Neuron (in vitro differentiated cells): ENCODE results near the gene NFYC.

Experiments
- H2AFZ ChIP-seq: one replicate; pipeline ENCODE4 v1.6.1; 2013; ENCODE audit warnings: low read depth, mild to moderate bottlenecking, inconsistent platforms, low read length, moderate library complexity
- H3K27me3 ChIP-seq: one replicate; pipeline ENCODE4 v1.6.1; 2013; ENCODE audit warnings: low read length; ENCODE audit not compliant: insufficient read depth
- H3K36me3 ChIP-seq: one replicate; pipeline ENCODE4 v1.6.1; 2013; ENCODE audit warnings: low read length; ENCODE audit not compliant: insufficient read depth
- H3K4me1 ChIP-seq: one replicate; pipeline ENCODE4 v1.6.1; 2013; ENCODE audit warnings: low read length; ENCODE audit not compliant: insufficient read depth
- H3K4me3 ChIP-seq: 2 replicates; pipeline ENCODE4 v1.5.1; 2013; ENCODE audit warnings: mild to moderate bottlenecking, low read length, moderate library complexity
- H3K9me3 ChIP-seq: one replicate; pipeline ENCODE4 v1.6.1; 2013; ENCODE audit warnings: low read length

The NFYC gene

DNA sequence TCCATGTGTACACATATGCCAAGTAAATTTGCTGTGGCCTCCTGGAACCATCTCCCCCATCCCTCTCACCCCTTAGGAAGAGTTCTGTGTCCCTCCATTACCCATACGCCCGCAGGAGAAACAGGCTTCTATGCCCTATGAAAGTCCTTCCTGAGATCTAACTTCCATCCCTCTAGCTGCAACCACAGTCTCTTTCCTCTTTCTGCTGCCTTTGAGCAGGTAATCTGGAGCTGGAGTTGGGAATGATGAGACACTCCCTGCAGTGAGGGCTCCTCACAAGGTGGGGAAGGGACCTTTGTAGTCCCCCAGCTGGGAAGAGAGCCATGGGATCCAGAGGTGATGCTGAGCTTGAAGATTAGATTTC is 90.1 kb downstream of the NFYC start:
- Histone ChIP-seq H3K9me3 (peaks cover under 1% of the 10 kb centered on the region), H3K4me3 (no peak overlapping the region), H2AFZ (no peak overlapping the region), H3K36me3 (peaks cover 3% of the 10 kb centered on the region), H3K27me3 (peaks cover 28% of the 10 kb centered on the region), H3K4me1 (peaks cover 23% of the 10 kb centered on the region)

DNA sequence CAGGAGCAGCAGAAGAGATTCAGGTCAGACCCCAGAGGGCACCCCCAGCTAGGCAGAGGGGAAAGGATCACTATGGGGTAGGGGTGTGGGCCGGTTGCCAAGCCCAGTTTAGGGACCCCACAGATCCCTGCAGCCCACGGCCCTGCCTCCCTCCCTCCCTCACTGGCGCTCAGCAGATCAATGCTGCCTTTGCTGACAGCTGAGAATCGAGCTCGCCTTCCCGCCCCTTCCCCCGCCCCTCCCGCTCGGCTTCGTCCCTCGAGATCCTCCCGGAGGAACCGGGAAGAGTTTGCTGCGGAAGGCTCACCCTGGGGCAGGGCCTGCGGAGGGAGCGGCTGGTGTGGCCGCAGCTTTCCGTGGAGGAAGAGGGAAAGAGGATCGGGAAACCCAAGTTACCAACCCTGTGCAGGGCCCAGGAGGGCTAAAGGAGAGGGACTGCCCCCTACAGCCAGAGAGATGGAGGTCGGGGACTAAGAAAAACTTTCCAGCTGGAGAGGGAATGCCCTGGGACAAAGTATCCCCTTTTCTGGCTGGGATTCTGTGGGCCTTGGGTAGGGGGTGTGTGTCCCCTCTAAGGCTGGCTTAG is 91.0 kb downstream of the NFYC start:
- Histone ChIP-seq H3K36me3 (peaks cover 3% of the 10 kb centered on the region), H3K4me1 (peaks cover 23% of the 10 kb centered on the region), H3K4me3 (peak overlapping the region; percentile 47), H2AFZ (no peak overlapping the region), H3K9me3 (no peaks in the 10 kb centered on the region), H3K27me3 (peaks cover 28% of the 10 kb centered on the region)

DNA sequence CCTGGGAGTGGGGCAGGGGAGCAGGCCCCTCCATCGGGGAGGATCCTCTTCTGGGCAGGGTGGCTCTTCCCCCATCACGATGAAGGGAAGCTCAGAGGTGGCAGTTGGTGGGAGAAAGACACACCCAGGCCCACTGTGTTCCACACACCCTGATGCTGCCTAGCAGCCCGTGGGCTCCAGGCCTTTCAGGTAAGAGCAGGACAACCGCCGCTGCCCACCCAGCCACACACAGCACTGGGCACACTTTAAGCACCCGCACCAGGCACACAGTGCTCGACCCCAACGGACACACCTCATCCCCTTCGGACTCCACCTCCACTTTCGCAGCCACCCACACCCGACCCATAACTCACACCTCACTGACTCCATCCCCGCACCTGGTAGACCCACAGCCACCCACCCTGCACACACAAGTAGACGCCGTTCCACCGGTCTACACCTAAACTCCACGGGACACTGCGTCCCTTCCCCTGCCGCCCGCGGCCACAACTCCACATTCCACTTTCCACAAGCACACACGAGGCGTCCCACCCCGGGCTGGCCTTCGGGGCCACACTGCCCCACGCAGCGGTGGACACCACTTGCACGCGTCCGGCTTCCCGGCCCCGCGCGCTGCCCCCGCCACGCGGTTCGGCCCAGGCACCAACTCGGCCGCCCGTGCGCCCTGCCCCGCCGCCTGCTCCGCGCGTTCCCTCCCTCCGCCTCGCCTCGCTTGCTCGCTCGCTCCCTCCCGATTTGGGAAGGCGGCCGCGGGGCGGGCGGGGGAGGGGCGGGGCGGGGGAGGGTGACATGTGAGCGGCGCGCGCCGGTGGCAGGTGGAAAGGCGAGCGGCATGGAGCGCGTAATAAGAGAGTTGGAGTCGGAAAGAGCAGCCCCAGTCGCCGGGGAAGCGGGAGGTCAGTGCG is 91.7 kb downstream of the NFYC start, which contains the start of gene KCNQ4:
TSS of gene KCNQ4 (plus strand) at position 787 of the 905 bp plus-strand sequence. CDS start 307 bp downstream, outside the sequence.
- no peaks in the 10 kb centered on the region for H3K9me3 ChIP-seq
- no peak within 1 kb of the TSS for H2AFZ ChIP-seq
- peaks cover 3% of the 10 kb centered on the region for H3K36me3 ChIP-seq
- H3K27me3 ChIP-seq: peaks cover 31% of the 10 kb centered on the region
- H3K4me3 ChIP-seq: peak within 1 kb of the TSS; percentile 47
- peaks cover 23% of the 10 kb centered on the region for H3K4me1 ChIP-seq

DNA sequence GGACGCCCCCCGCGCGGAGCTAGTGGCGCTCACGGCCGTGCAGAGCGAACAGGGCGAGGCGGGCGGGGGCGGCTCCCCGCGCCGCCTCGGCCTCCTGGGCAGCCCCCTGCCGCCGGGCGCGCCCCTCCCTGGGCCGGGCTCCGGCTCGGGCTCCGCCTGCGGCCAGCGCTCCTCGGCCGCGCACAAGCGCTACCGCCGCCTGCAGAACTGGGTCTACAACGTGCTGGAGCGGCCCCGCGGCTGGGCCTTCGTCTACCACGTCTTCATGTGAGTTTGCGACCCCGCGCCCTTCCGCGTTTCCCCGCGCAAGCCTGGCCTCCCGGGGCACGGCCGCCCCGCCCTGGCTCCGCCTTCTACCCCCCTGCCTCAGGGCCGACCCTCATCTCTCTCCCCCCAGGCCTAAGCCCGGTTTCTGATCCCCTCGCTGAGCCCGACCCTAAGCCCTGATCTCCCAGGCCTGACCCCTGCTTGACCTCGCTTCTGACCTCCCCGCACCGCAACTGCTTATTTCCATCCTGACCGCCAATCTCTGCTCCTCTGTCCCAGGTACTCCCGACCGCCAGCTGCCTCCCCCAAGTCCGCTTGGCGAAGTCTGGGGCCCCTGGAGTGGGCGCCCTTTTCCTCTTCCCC is 92.8 kb downstream of the NFYC start:
- Histone ChIP-seq H2AFZ (no peak overlapping the region), H3K9me3 (no peaks in the 10 kb centered on the region), H3K4me3 (peak overlapping the region; percentile 6), H3K36me3 (no peaks in the 10 kb centered on the region), H3K4me1 (peaks cover 23% of the 10 kb centered on the region), H3K27me3 (peaks cover 32% of the 10 kb centered on the region)

DNA sequence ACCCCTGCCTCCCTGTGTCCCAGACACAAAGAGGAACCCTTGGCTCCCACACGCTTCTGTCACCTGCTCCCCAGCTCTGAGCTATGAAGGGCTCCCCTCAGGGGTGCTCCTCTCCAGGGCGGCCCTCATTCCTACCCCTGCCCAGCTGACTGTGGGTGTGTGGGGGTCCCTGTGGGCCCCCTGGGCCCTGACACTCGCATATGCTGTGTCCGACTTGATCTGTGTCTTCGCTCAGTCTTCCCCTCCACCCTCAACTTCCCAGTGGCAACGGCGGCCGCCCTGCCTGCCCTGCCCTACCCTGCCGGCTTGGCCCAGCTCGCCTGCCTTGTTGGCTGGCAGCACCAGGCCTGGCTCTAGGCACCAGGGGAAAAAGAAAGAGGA is 93.3 kb downstream of the NFYC start:
- Histone ChIP-seq H2AFZ (no peak overlapping the region), H3K4me1 (peaks cover 23% of the 10 kb centered on the region), H3K27me3 (peaks cover 32% of the 10 kb centered on the region), H3K36me3 (no peaks in the 10 kb centered on the region), H3K4me3 (no peak overlapping the region), H3K9me3 (no peaks in the 10 kb centered on the region)

DNA sequence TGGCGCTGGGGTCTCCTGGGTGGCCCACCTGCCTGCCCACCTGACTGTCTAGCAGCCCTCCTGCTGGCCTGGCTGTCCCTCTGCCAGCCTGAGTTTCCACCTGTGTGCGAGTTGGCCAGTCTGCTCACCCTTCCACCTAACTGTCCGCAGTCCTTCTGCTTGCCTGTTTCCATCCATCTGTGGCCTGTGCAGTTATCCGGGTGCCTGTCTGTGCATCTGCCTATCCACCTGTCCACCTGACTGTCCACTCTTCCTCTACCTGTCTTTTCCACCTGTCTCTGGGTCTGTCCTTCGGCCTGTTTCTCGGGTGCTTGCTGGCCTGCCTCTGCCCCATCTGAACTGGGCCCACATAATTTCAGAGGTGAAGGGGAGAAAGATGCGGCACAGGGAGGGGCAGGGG is 93.9 kb downstream of the NFYC start:
- Histone ChIP-seq H3K4me3 (no peak overlapping the region), H3K27me3 (peaks cover 32% of the 10 kb centered on the region), H3K9me3 (no peaks in the 10 kb centered on the region), H3K4me1 (peaks cover 23% of the 10 kb centered on the region), H2AFZ (no peak overlapping the region), H3K36me3 (no peaks in the 10 kb centered on the region)

DNA sequence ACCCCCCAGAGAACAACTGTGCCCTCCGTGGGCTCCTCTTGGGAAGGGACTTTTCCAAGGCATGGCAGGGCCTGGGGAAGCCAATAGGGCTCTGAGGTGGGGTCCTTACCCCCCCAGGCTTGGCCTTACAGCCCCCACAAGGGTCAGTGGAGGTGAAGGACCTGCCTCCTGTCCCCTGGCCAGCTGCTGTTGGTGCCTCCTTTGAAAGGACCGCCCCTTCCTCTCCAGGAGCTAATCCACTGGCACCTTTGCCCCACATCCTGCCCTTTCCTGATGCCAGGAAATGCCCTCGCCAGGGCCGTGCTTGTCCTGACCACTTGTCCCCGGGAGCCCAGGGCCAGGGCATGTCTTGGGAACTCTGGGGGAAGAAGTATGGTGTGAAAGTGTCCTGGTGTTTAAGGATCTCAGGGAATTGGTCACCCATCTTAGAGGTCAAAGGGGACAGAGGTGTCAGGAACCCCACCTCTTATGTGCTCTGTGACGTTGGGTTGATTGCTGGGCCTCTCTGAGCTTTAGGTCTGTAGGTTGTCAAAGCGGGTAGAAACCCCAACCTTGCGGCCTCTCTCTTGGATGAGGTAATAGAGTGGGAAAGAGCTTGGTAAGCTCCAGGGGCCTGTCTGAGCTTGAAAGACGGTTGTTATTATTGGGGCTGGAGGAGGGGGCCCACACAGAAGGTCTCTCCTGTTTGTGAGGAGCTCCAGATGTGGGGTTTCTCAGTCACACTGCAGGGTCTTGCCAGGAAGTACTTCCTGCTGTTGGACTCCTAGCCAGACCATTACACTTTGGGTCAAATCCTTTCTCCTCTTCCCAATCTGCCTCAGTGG is 94.9 kb downstream of the NFYC start:
- Histone ChIP-seq H2AFZ (no peak overlapping the region), H3K4me3 (no peak overlapping the region), H3K27me3 (peaks cover 34% of the 10 kb centered on the region), H3K4me1 (peaks cover 23% of the 10 kb centered on the region), H3K36me3 (no peaks in the 10 kb centered on the region), H3K9me3 (no peaks in the 10 kb centered on the region)

DNA sequence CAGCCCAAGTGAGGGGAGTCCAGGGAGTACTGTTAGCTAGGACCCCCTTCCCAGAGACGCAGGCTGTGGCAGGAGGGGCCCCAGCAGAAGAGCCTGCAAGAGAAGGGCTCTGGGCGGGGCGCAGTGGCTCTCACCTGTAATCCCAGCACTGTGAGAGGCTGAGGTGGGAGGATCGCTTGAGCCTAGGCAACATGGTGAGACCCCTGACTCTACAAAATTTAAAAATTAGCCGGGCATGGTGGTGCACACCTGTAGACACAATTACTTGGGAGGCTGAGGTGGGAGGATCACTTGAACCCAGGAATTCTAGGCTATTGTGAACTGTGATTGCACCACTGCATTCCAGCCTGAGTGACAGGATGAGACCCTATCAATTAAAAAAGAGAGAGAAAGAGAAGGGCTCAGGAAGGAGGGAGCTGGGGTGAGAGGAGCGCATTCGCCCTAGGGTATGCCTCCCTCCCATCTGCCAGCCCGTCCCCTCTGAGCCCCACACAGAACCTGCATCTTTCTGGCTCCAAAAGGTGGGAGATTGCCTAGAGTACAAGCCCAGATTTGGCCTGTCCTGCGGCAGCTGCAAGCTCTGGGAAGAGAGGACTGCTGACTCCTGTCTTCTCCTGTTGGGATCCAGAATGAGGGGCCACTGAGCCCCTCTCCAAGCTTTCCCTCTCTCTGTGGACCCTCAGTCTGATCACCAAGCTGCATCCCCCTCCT is 95.6 kb downstream of the NFYC start:
- peaks cover 35% of the 10 kb centered on the region for H3K27me3 ChIP-seq
- H3K9me3 ChIP-seq: no peaks in the 10 kb centered on the region
- H3K4me1 ChIP-seq: peaks cover 20% of the 10 kb centered on the region
- no peak overlapping the region for H3K4me3 ChIP-seq
- no peaks in the 10 kb centered on the region for H3K36me3 ChIP-seq
- no peak overlapping the region for H2AFZ ChIP-seq

DNA sequence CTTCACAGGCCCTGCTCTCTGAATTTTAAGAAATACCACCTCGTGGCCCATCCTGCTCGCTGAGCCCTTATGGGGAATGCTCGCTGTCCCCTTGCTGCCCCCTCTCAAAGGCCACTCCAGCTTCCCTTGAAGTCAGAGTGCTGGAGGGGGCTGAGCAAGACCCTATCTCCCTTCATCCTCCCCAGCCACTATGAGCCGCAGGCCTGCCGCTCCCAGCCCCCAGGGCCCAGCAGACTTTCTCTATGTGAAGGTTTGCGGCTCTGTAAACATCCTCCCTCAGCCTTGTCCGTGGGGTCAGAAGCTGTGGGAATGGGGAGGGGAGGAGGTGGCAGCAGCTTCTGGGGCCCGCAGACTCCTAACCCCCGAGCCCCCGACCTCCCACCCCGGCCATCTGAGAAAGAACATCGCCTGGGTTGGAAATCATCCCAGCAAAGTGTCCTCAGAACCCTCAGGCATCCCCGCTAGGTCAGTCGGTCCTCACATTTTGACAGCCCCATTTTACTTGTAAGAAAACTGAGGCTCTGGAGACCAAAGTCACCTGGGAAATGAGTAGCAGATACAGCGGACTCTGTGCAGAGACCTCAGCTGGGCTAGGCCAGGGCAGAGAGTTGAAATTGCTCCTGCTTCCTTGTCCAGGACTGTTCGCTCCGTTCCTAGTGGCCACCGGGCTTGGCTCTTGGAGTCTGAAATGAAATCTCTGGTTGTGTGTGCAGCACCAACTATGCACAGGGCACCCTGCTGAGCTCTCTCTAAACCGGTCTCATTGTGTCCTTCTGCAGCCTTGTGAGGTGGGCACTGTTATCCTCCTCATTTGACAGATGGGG is 96.4 kb downstream of the NFYC start:
- Histone ChIP-seq H3K36me3 (no peaks in the 10 kb centered on the region), H3K4me1 (peaks cover 13% of the 10 kb centered on the region), H3K4me3 (no peak overlapping the region), H2AFZ (no peak overlapping the region), H3K9me3 (no peaks in the 10 kb centered on the region), H3K27me3 (peaks cover 31% of the 10 kb centered on the region)

DNA sequence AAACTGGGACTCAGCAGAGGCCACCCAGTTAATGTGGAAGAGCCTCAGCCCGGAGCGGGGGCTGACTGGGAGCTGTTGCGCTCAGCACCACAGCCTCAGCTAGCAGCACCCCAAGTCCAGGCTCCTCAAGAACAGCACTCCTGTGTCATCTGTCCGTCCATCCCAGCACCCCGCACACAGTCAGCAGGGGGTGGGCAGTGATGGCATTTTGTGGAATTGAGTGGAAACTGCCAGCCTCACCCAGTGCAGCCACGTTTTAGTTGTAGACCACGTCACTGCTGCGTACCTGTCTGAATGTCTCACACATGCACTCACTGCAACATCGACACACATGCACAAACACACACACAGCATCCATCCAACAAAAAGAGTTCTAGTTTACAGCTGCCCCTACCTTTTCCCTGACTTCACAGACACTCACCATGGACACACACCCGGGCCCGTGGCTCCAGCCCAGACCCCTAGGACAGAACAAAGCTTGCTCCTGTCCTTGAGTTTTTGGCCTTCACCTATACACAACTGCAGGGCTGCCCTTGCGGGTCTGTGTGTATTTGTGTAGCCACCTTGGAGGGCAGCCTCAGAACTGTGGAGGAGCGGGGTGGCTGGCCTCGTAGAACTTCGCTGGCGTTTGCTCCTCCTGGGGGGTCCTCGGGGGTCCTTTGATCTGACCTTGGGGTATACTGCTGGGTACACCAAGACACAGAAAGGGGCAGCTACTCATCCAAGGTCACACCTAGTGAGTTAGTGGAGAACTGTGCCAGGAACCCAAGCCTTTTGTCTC is 97.2 kb downstream of the NFYC start:
- Histone ChIP-seq H3K27me3 (peaks cover 29% of the 10 kb centered on the region), H3K4me1 (peaks cover 8% of the 10 kb centered on the region), H2AFZ (no peak overlapping the region), H3K4me3 (no peak overlapping the region), H3K36me3 (no peaks in the 10 kb centered on the region), H3K9me3 (no peaks in the 10 kb centered on the region)

DNA sequence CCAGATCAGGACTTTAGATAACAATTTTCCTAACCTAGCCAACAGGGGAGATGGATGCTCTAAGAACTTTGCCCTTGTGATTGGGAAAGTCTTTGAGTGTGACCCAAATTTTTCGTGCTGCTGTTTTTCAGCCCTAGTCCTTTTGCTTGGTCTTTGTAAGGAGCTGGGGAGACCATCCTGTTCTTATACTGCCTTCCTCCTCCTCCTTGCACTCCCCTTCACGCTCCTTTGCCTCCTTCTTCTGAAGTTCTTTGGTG is 97.8 kb downstream of the NFYC start:
- peaks cover 28% of the 10 kb centered on the region for H3K27me3 ChIP-seq
- no peak overlapping the region for H2AFZ ChIP-seq
- no peaks in the 10 kb centered on the region for H3K36me3 ChIP-seq
- peaks cover 7% of the 10 kb centered on the region for H3K4me1 ChIP-seq
- H3K4me3 ChIP-seq: no peak overlapping the region
- no peaks in the 10 kb centered on the region for H3K9me3 ChIP-seq
